Hepatocyte (in vitro differentiated cells): ENCODE measurements around the gene EGF. TPM values are rescaled to one million over a fixed set of nuclear protein-coding genes. Genes with fewer than 3 reads are reported as not detected.

Source experiments
- DNase-seq: peaks from one replicate; pipeline ENCODE4 v3.0.0-alpha.2; 2016; ENCODE audit warnings: low spot score
- H2AFZ ChIP-seq: fragments of 200-600 bp; sonication (generic); 2 replicates; pipeline ENCODE4 v1.6.0; 2016; ENCODE audit warnings: antibody characterized with exemption, mild to moderate bottlenecking
- H3K27ac ChIP-seq: fragments of 200-600 bp; sonication (generic); 2 replicates; pipeline ENCODE4 v1.5.1; 2016; ENCODE audit warnings: mild to moderate bottlenecking
- H3K27me3 ChIP-seq: fragments of 200-600 bp; sonication (generic); 2 replicates; pipeline ENCODE4 v1.6.1; 2016
- H3K36me3 ChIP-seq: fragments of 200-600 bp; sonication (generic); replicated peaks from 2 replicates; pipeline ENCODE4 v1.5.1; 2016; ENCODE audit warnings: low read depth; ENCODE audit not compliant: insufficient read depth
- H3K4me1 ChIP-seq: fragments of 200-600 bp; sonication (generic); 2 replicates; pipeline ENCODE4 v1.5.1; 2016; ENCODE audit warnings: mild to moderate bottlenecking, moderate library complexity; ENCODE audit not compliant: insufficient read depth
- H3K4me2 ChIP-seq: fragments of 200-600 bp; sonication (generic); 2 replicates; pipeline ENCODE4 v1.6.0; 2016
- H3K4me3 ChIP-seq: fragments of 200-600 bp; sonication (generic); 2 replicates; pipeline ENCODE4 v1.5.1; 2016; ENCODE audit warnings: mild to moderate bottlenecking
- H3K79me2 ChIP-seq: fragments of 200-600 bp; sonication (generic); 2 replicates; pipeline ENCODE4 v1.6.0; 2017; ENCODE audit warnings: mild to moderate bottlenecking
- H3K9me2 ChIP-seq: fragments of 200-600 bp; sonication (generic); replicated peaks from 2 replicates; pipeline ENCODE4 v1.6.0; 2017; ENCODE audit warnings: mild to moderate bottlenecking; ENCODE audit not compliant: insufficient read depth
- H3K9me3 ChIP-seq: fragments of 200-600 bp; sonication (generic); 2 replicates; pipeline ENCODE4 v1.5.1; 2016; ENCODE audit warnings: low read depth, mild to moderate bottlenecking
- H4K20me1 ChIP-seq: fragments of 200-600 bp; sonication (generic); 2 replicates; pipeline ENCODE4 v1.6.0; 2016; ENCODE audit warnings: mild to moderate bottlenecking; ENCODE audit not compliant: insufficient read depth, poor library complexity, severe bottlenecking
- EZH2 ChIP-seq: fragments of 200-600 bp; sonication (generic); IDR thresholded peaks from 2 replicates; pipeline ENCODE4 v1.6.1; 2016; ENCODE audit warnings: antibody characterized with exemption, mild to moderate bottlenecking, borderline replicate concordance
- EZH2phosphoT487 ChIP-seq: fragments of 200-600 bp; sonication (generic); IDR thresholded peaks from one replicate; pipeline ENCODE4 v1.6.1; 2018; ENCODE audit warnings: antibody characterized with exemption, mild to moderate bottlenecking, low read depth, moderate library complexity; ENCODE audit not compliant: unreplicated experiment, severe bottlenecking
- WGBS: methylation state at CpG from one replicate; pipeline ENCODE4 v1.1.6; 2016; ENCODE audit warnings: low lambda C conversion rate; ENCODE audit errors: missing lambda C conversion rate; 5-methylcytosine and 5-hydroxymethylcytosine counted together
- polyA plus RNA-seq: library from polyadenylated mRNA; unstranded; fragments of >200 nt; fragmentation: Nextera tagmentation; extraction: Ambion mirVana; gene quantifications from 2 replicates; pipeline ENCODE4 v1.2.1, GENCODE V29; 2016
- total RNA-seq: library from RNA; depleted of rRNA; stranded (reverse); fragments of >200 nt; gene quantifications from 2 replicates; pipeline ENCODE4 v1.2.3, GENCODE V29; 2014
- TF ChIP-seq, protein P1 (sequence below): fragments of 200-600 bp; sonication (generic); IDR thresholded peaks from 2 replicates; pipeline ENCODE4 v1.5.1; 2016; ENCODE audit warnings: antibody characterized with exemption, mild to moderate bottlenecking; ENCODE audit not compliant: poor library complexity

Gene EGF
- total RNA-seq (13.0 and 18.0 TPM in 2 replicates), polyA plus RNA-seq (3.2 and 5.0 TPM in 2 replicates)

DNA sequence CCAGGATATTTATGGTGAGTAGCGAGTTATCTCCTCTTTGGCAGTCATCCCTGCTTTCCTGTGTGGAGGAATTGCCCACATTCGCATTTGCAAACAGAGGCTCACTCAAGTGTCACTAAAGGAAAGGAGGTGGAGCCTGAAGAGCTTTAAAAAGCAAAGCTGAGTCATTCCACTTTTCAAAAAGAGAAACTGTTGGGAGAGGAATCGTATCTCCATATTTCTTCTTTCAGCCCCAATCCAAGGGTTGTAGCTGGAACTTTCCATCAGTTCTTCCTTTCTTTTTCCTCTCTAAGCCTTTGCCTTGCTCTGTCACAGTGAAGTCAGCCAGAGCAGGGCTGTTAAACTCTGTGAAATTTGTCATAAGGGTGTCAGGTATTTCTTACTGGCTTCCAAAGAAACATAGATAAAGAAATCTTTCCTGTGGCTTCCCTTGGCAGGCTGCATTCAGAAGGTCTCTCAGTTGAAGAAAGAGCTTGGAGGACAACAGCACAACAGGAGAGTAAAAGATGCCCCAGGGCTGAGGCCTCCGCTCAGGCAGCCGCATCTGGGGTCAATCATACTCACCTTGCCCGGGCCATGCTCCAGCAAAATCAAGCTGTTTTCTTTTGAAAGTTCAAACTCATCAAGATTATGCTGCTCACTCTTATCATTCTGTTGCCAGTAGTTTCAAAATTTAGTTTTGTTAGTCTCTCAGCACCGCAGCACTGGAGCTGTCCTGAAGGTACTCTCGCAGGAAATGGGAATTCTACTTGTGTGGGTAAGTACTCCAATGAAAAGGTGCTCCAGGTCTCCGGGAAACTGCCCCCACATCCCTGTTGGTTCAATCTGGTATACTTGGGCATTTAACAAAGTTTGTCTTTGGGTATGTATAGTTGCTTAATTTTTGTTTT lies at the start of gene EGF:
Gene EGF, plus strand, starts transcription at position 178 of the 890 bp plus-strand sequence. Its CDS starts 453 bp downstream, at position 631.
- 39% methylated on average over 9 of the region's 9 CpGs for WGBS
- Histone ChIP-seq H3K9me3 (no peaks in the 10 kb centered on the region), H3K27me3 (no peaks in the 10 kb centered on the region), H3K4me1 (peaks cover 14% of the 10 kb centered on the region), H3K79me2 (no peaks in the 10 kb centered on the region), H4K20me1 (no peaks in the 10 kb centered on the region), H3K9me2 (no peaks in the 10 kb centered on the region), H3K4me3 (no peak within 1 kb of the TSS), H3K27ac (peak within 1 kb of the TSS; percentile 87), H3K36me3 (no peaks in the 10 kb centered on the region), H2AFZ (peak within 1 kb of the TSS; percentile 41), H3K4me2 (peak within 1 kb of the TSS; percentile 60)
- peak; percentile 64 for DNase-seq
- TF ChIP-seq EZH2phosphoT487 (no peak), EZH2 (no peak)
- TF ChIP-seq, protein P1, sequence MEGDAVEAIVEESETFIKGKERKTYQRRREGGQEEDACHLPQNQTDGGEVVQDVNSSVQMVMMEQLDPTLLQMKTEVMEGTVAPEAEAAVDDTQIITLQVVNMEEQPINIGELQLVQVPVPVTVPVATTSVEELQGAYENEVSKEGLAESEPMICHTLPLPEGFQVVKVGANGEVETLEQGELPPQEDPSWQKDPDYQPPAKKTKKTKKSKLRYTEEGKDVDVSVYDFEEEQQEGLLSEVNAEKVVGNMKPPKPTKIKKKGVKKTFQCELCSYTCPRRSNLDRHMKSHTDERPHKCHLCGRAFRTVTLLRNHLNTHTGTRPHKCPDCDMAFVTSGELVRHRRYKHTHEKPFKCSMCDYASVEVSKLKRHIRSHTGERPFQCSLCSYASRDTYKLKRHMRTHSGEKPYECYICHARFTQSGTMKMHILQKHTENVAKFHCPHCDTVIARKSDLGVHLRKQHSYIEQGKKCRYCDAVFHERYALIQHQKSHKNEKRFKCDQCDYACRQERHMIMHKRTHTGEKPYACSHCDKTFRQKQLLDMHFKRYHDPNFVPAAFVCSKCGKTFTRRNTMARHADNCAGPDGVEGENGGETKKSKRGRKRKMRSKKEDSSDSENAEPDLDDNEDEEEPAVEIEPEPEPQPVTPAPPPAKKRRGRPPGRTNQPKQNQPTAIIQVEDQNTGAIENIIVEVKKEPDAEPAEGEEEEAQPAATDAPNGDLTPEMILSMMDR, result no peak

GRCh38 chr4:109864134-109864533 lies 48.5 kb upstream of the EGF start:
- no peak for DNase-seq
- no peak overlapping the region for H3K27ac ChIP-seq
- no peaks in the 10 kb centered on the region for H3K9me2 ChIP-seq
- no peak overlapping the region for H3K4me2 ChIP-seq
- no peaks in the 10 kb centered on the region for H3K4me1 ChIP-seq
- no peaks in the 10 kb centered on the region for H4K20me1 ChIP-seq
- TF ChIP-seq EZH2, result no peak
- TF ChIP-seq EZH2phosphoT487, result no peak
- TF ChIP-seq, protein P1, result no peak
- no peaks in the 10 kb centered on the region for H3K79me2 ChIP-seq
- H3K36me3 ChIP-seq, result no peaks in the 10 kb centered on the region
- no peaks in the 10 kb centered on the region for H3K27me3 ChIP-seq
- H3K9me3 ChIP-seq, result no peaks in the 10 kb centered on the region
- no peak overlapping the region for H2AFZ ChIP-seq
- H3K4me3 ChIP-seq, result no peak overlapping the region

GRCh38 chr4:109870061-109870460 lies 42.6 kb upstream of the EGF start:
- Histone ChIP-seq H2AFZ (no peak overlapping the region), H3K4me3 (no peak overlapping the region), H3K9me2 (no peaks in the 10 kb centered on the region), H3K79me2 (no peaks in the 10 kb centered on the region), H3K36me3 (no peaks in the 10 kb centered on the region), H3K27me3 (no peaks in the 10 kb centered on the region), H3K4me2 (no peak overlapping the region), H3K27ac (no peak overlapping the region), H4K20me1 (no peaks in the 10 kb centered on the region), H3K9me3 (no peaks in the 10 kb centered on the region), H3K4me1 (no peaks in the 10 kb centered on the region)
- no peak for TF ChIP-seq EZH2
- TF ChIP-seq EZH2phosphoT487, result no peak
- TF ChIP-seq, protein P1, result no peak
- 95% methylated on average over 5 of the region's 5 CpGs for WGBS
- DNase-seq, result no peak
